GM13976 (cell line): ENCODE results near the gene CEP85.

Experiments
- DNase-seq: peaks from one replicate; pipeline ENCODE4 v3.0.0; 2012; ENCODE audit warnings: low spot score
- CTCF ChIP-seq: IDR thresholded peaks from 2 replicates; pipeline ENCODE4 v1.5.1; 2012; ENCODE audit warnings: borderline replicate concordance, mild to moderate bottlenecking; ENCODE audit not compliant: insufficient read depth; ENCODE audit errors: extremely low read depth, missing control alignments, control extremely low read depth
- in situ Hi-C: fragments of 300-500 bp; cut with MboI; formaldehyde crosslinking; loops from one replicate; pipeline ENCODE4 v1.12.0; 2022; ENCODE audit warnings: low sequenced_read_pairs, mixed read lengths, inconsistent platforms; ENCODE audit not compliant: unreplicated experiment

Gene CEP85

GRCh38 chr1:26274801-26275425 is 40.9 kb downstream of the CEP85 start:
- in situ Hi-C loops, result no loop called here
- no peak for DNase-seq
- TF ChIP-seq CTCF, result no peak

GRCh38 chr1:26275580-26276431 is 41.8 kb downstream of the CEP85 start:
- peak; percentile 81 for DNase-seq
- peak; percentile 74 for TF ChIP-seq CTCF
- in situ Hi-C loops, result no loop called here

- in situ Hi-C loops, result no loop called here
Measured at GRCh38 chr1:26276432-26276838, 42.4 kb downstream of the CEP85 start.

GRCh38 chr1:26277261-26277661 is 43.3 kb downstream of the CEP85 start:
- TF ChIP-seq CTCF, result no peak
- no peak for DNase-seq
- in situ Hi-C loops, result no loop called here

More at GRCh38 chr1:26276432-26276838, 42.4 kb downstream of the CEP85 start:
- DNase-seq, result no peak
- TF ChIP-seq CTCF, result no peak

- no peak for TF ChIP-seq CTCF
- no peak for DNase-seq
- in situ Hi-C loops, result no loop called here
Measured at GRCh38 chr1:26277719-26278118, 43.7 kb downstream of the CEP85 start.

GRCh38 chr1:26278303-26278702 is 44.3 kb downstream of the CEP85 start:
- DNase-seq, result no peak
- in situ Hi-C loops, result no loop called here
- TF ChIP-seq CTCF, result no peak
